ENCODE measurements around the gene AOAH.

The AOAH gene

GRCh38 chr7:36475381-36475780 is 248.9 kb downstream of the AOAH start:
- H3K27me3 ChIP-seq (replicated peaks) = no peaks in the 10 kb centered on the region
- DNase-seq = no peak
- no peaks in the 10 kb centered on the region for H3K36me3 ChIP-seq (replicated peaks)
- TF ChIP-seq, protein P1, sequence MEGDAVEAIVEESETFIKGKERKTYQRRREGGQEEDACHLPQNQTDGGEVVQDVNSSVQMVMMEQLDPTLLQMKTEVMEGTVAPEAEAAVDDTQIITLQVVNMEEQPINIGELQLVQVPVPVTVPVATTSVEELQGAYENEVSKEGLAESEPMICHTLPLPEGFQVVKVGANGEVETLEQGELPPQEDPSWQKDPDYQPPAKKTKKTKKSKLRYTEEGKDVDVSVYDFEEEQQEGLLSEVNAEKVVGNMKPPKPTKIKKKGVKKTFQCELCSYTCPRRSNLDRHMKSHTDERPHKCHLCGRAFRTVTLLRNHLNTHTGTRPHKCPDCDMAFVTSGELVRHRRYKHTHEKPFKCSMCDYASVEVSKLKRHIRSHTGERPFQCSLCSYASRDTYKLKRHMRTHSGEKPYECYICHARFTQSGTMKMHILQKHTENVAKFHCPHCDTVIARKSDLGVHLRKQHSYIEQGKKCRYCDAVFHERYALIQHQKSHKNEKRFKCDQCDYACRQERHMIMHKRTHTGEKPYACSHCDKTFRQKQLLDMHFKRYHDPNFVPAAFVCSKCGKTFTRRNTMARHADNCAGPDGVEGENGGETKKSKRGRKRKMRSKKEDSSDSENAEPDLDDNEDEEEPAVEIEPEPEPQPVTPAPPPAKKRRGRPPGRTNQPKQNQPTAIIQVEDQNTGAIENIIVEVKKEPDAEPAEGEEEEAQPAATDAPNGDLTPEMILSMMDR (IDR thresholded peaks at IDR 0.05; ENCODE audit: low read depth, low read length, missing control alignments) = no peak
- no peak overlapping the region for H3K27ac ChIP-seq
- in situ Hi-C loops (cut with HindIII; ENCODE audit: low pct_ligation_motif_present, low sequenced_read_pairs) = no loop called here
- H3K4me3 ChIP-seq (ENCODE audit: low read depth, low read length) = no peak overlapping the region

DNA sequence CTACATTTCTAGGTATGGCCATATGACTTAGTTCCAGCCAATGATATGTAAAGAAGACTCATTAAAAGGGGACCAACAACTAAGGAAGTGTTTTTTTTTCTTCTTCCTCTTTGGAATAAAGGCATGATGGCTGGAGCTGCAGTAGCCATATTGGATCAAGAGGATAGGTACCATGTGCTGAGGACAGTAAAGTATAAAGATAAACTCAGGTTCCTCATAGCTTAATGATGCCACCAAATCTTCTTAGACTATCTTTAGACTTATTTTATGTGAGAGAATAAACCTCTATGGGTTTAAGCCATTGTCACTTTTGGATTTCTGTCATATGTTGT is 249.3 kb downstream of the AOAH start:
- in situ Hi-C loops (cut with HindIII; ENCODE audit: low pct_ligation_motif_present, low sequenced_read_pairs) = no loop called here
- no peak overlapping the region for H3K4me3 ChIP-seq (ENCODE audit: low read depth, low read length)
- TF ChIP-seq, protein P1 (IDR thresholded peaks at IDR 0.05; ENCODE audit: low read depth, low read length, missing control alignments) = no peak
- no peaks in the 10 kb centered on the region for H3K36me3 ChIP-seq (replicated peaks)
- H3K27me3 ChIP-seq (replicated peaks) = no peaks in the 10 kb centered on the region
- H3K27ac ChIP-seq = no peak overlapping the region
- DNase-seq = no peak

DNA sequence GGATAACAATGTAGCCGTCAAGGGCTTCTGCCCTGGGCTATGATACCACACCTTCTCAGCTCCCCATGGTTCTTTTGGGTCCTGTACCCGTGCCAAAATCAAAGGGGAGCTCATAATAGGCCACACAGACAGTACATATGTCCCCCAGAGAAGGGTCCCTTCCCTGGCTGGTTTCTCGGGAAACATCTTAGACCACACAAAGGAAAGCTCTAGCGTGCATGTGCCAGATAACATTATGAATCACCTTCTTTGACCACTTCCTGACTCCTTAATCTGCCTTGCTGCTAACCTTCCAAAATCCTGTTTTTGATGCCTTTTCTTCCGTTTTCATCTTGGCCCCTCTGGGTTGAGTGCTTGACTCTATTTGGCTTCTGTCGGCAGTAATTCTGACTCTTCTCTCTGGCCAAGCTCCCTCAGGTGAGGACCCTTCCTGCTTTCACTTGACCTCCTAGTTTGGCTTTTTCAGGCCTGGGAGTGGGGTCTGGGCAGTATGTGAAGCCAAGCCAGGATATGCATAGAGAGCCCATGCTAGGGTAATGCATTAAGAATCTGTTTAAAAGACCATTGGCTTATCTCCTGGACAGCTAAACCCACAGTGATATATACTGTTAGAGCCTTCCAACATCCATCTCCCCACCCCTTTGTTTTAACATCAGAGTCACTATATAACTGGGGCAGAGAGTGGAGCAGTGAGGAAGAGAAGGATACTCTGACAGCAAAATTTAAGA is 249.8 kb downstream of the AOAH start:
- H3K4me3 ChIP-seq (ENCODE audit: low read depth, low read length) = no peak overlapping the region
- peak; percentile 39 for DNase-seq
- H3K36me3 ChIP-seq (replicated peaks) = no peaks in the 10 kb centered on the region
- H3K27me3 ChIP-seq (replicated peaks) = no peaks in the 10 kb centered on the region
- in situ Hi-C loops (cut with HindIII; ENCODE audit: low pct_ligation_motif_present, low sequenced_read_pairs) = no loop called here
- TF ChIP-seq, protein P1 (IDR thresholded peaks at IDR 0.05; ENCODE audit: low read depth, low read length, missing control alignments) = no peak
- H3K27ac ChIP-seq = no peak overlapping the region

DNA sequence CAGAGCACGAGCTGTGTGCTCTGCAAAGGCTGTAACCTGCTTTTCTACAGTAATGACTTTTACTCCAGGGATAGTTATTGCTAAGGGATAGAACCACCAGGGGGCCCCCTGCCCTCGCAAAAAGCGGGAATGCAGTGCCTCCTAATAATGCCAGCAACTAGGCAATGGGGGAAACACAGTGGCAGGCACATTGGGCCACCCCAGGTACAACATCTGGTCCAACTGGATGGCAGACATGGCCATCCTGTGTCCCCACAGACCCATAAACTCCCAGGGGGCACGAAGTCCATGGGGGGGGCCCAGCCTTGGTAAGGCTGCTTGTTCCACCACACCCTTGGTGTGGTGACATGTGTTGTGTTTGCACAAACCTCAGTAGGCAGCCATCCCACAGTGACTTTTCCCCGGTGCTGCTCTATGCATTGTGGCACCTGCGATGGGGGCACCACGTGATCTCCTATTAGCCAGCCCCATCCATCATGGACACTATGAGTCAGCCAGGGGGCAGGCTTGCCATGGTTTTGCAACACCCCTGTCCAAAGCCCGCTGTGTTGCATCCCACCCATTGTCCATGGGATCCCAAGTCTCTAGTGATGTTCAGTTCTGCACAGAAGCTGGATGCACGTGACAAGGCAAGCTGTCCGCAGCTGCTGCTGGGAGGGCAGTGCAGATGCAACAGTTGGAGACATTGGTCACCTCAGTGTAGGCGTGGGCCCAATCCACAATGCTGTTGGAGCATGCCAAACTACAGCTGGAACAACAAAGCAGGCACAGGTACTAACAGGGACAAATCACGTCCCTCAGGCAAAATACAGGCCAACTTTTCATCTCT is 250.6 kb downstream of the AOAH start:
- Histone ChIP-seq H3K36me3 (replicated peaks) (no peaks in the 10 kb centered on the region), H3K27me3 (replicated peaks) (no peaks in the 10 kb centered on the region), H3K4me3 (ENCODE audit: low read depth, low read length) (no peak overlapping the region), H3K27ac (no peak overlapping the region)
- in situ Hi-C loops (cut with HindIII; ENCODE audit: low pct_ligation_motif_present, low sequenced_read_pairs) = no loop called here
- DNase-seq = no peak
- TF ChIP-seq, protein P1 (IDR thresholded peaks at IDR 0.05; ENCODE audit: low read depth, low read length, missing control alignments) = peak; percentile 73

- TF ChIP-seq, protein P1 (IDR thresholded peaks at IDR 0.05; ENCODE audit: low read depth, low read length, missing control alignments) = no peak
- no peak overlapping the region for H3K4me3 ChIP-seq (ENCODE audit: low read depth, low read length)
- in situ Hi-C loops (cut with HindIII; ENCODE audit: low pct_ligation_motif_present, low sequenced_read_pairs) = no loop called here
- DNase-seq = no peak
- H3K36me3 ChIP-seq (replicated peaks) = no peaks in the 10 kb centered on the region
- no peaks in the 10 kb centered on the region for H3K27me3 ChIP-seq (replicated peaks)
- no peak overlapping the region for H3K27ac ChIP-seq
These were observed 252.1 kb downstream of the AOAH start for GRCh38 chr7:36472141-36472729.

All from brain microvascular endothelial cell (primary cell).